GM21515 (cell line): ENCODE data around the gene HLA-B.

ENCODE experiments used
- ATAC-seq: cut with Tn5 transposase; IDR thresholded peaks from one replicate; pipeline ENCODE4 v1.9.1; 2021; ENCODE audit not compliant: unreplicated experiment

Gene HLA-B

GRCh38 chr6:31308050-31308844 is 48.7 kb downstream of the HLA-B start:
- ATAC-seq: no peak

- no peak for ATAC-seq
These were observed 49.3 kb downstream of the HLA-B start for GRCh38 chr6:31307669-31308049.

GRCh38 chr6:31305703-31306219 is 51.2 kb downstream of the HLA-B start:
- ATAC-seq: no peak

- ATAC-seq: no peak
These were observed 52.3 kb downstream of the HLA-B start for GRCh38 chr6:31304683-31305082.
